Stomach (tissue), 9 donors: ENCODE measurements around the gene RXYLT1. TPM values are rescaled to one million over a fixed set of nuclear protein-coding genes. Genes with fewer than 3 reads are reported as not detected.
A peak's percentile ranks its signal among the peaks of the same experiment; 100 is the strongest.

ENCODE experiments used
- DNase-seq, 2 donors: peaks; one replicate each; pipeline versions ENCODE4 v3.0.0 to v3.0.0-alpha.2; 2013 to 2019
- H3K27ac ChIP-seq, 5 donors: fragments of 200-600 bp in 4 of 5; sonication (generic) in 4 of 5; one replicate each; pipeline ENCODE4 v1.5.1; 2013 to 2019; ENCODE audit warnings: mild to moderate bottlenecking in 1 of 5, moderate library complexity in 1 of 5
- H3K27me3 ChIP-seq, 3 donors: fragments of 200-600 bp; sonication (generic); one replicate each; pipeline ENCODE4 v1.5.1; 2017 to 2019; ENCODE audit warnings: mixed run types in 1 of 3
- H3K36me3 ChIP-seq, 4 donors: fragments of 200-600 bp; sonication (generic); 1 replicate in 3 of 4; 2 replicates in 1 of 4; pipeline ENCODE4 v1.5.1; 2016 to 2019
- H3K4me1 ChIP-seq, 4 donors: fragments of 200-600 bp; sonication (generic); one replicate each; pipeline ENCODE4 v1.5.1; 2016 to 2019
- H3K4me3 ChIP-seq, 4 donors: fragments of 200-600 bp; sonication (generic) in 3 of 4; one replicate each; pipeline ENCODE4 v1.5.1; 2016 to 2019; ENCODE audit warnings: mild to moderate bottlenecking in 1 of 4
- H3K9me3 ChIP-seq, 4 donors: fragments of 200-600 bp; sonication (generic); one replicate each; pipeline ENCODE4 v1.5.1; 2016 to 2019
- CTCF ChIP-seq, 7 experiments: fragments of 450-650 bp in 4 of 7; fragments of 200-600 bp in 3 of 7; sonication (generic) in 3 of 7; IDR thresholded peaks; one replicate each; pipeline ENCODE4 v1.5.1; 2016 to 2019; ENCODE audit warnings: antibody characterized with exemption in 7 of 7, control low read depth in 2 of 7, mild to moderate bottlenecking in 1 of 7
- EP300 ChIP-seq: sonication (generic); formaldehyde crosslinking; IDR thresholded peaks from one replicate; pipeline ENCODE4 v1.6.1; 2017; ENCODE audit warnings: antibody characterized with exemption
- POLR2A ChIP-seq, 4 donors: fragments of 450-650 bp; IDR thresholded peaks; one replicate each; pipeline ENCODE4 v1.6.1; 2016; ENCODE audit warnings: antibody characterized with exemption in 4 of 4, control low read depth in 2 of 4, mild to moderate bottlenecking in 1 of 4, moderate library complexity in 1 of 4
- POLR2AphosphoS5 ChIP-seq, 3 donors: sonication (generic); formaldehyde crosslinking; IDR thresholded peaks; one replicate each; pipeline ENCODE4 v1.6.1; 2016; ENCODE audit warnings: antibody characterized with exemption in 3 of 3
- WGBS, 5 donors: extraction: QIAGEN DNeasy Blood & Tissue Kit in 3 of 5; methylation state at CpG; one replicate each; pipeline versions ENCODE4 v1.1.5 to v1.1.7; 2013 to 2018; 5-methylcytosine and 5-hydroxymethylcytosine counted together
- intact Hi-C: fragments of 100-400 bp; cut with DNase I; formaldehyde crosslinking; loops from one replicate; pipeline ENCODE4 v1.15.1; 2023; ENCODE audit warnings: low total_unique reads
- polyA plus RNA-seq, 3 donors: library from polyadenylated mRNA; stranded (reverse); fragments of 200-250 nt; gene quantifications; one replicate each; pipeline ENCODE4 v1.2.3, GENCODE V29; 2013
- total RNA-seq, 5 donors: library from RNA; depleted of rRNA; stranded (reverse); fragments of >200 nt; gene quantifications; one replicate each; pipeline versions ENCODE4 v1.1.0 to v1.2.3, GENCODE V29; 2014 to 2016
- donor health status: healthy with polysubstance abuse.
- donor health status: Bipolar disorder and iron deficiency.
- donor health status: healthy.

The RXYLT1 gene
- total and polyA plus RNA-seq, 8 donors: 4.5 to 33.0 (median 11.2) TPM

GRCh38 chr12:63795944-63796343 lies 16.2 kb downstream of the RXYLT1 start:
- Histone ChIP-seq H3K9me3 (no peaks in the 10 kb centered on the region), H3K4me3 (no peak overlapping the region), H3K36me3 (peaks cover 0 to 11% (median 9%) of the 10 kb centered on the region in 4 donors), H3K4me1 (no peaks in the 10 kb centered on the region), H3K27ac (no peak overlapping the region), H3K27me3 (no peaks in the 10 kb centered on the region)
- intact Hi-C loops: no loop called here
- WGBS, 5 donors: 89 to 93% (median 91%) methylated on average over 6 of the region's 6 CpGs
- no peak for TF ChIP-seq CTCF (IDR thresholded peaks at IDR 0.05)
- TF ChIP-seq EP300: no peak
- TF ChIP-seq POLR2A (IDR thresholded peaks at IDR 0.05): no peak
- no peak for TF ChIP-seq POLR2AphosphoS5 (IDR thresholded peaks at IDR 0.05)
- no peak for DNase-seq

- H3K36me3 ChIP-seq: peaks cover 0 to 12% (median 7%) of the 10 kb centered on the region in 4 donors
- WGBS, 5 donors: 61 to 72% (median 68%) methylated on average over 6 of the region's 6 CpGs
- H3K27ac ChIP-seq: no peak overlapping the region
- peaks cover 0 to 10% (median 7%) of the 10 kb centered on the region in 4 donors for H3K4me1 ChIP-seq
- no peak for TF ChIP-seq POLR2A (IDR thresholded peaks at IDR 0.05)
- TF ChIP-seq EP300: no peak
- no peak for TF ChIP-seq POLR2AphosphoS5 (IDR thresholded peaks at IDR 0.05)
- peak in 5 of 7 experiments; percentile 15 to 50 (median 41) for TF ChIP-seq CTCF (IDR thresholded peaks at IDR 0.05)
- intact Hi-C loops: no loop called here
- peak in 1 of 2 donors; percentile 54 for DNase-seq
- no peak overlapping the region for H3K4me3 ChIP-seq
- H3K9me3 ChIP-seq: no peaks in the 10 kb centered on the region
- H3K27me3 ChIP-seq: no peaks in the 10 kb centered on the region
Measured at GRCh38 chr12:63802012-63802608, 22.4 kb downstream of the RXYLT1 start.

- Histone ChIP-seq H3K27me3 (no peaks in the 10 kb centered on the region), H3K9me3 (no peaks in the 10 kb centered on the region), H3K27ac (no peak overlapping the region), H3K36me3 (peaks cover 6 to 37% (median 25%) of the 10 kb centered on the region in 4 donors), H3K4me1 (peaks cover 0 to 10% (median 7%) of the 10 kb centered on the region in 4 donors), H3K4me3 (no peak overlapping the region)
- intact Hi-C loops: no loop called here
- TF ChIP-seq EP300: no peak
- TF ChIP-seq POLR2A (IDR thresholded peaks at IDR 0.05): no peak
- no peak for TF ChIP-seq POLR2AphosphoS5 (IDR thresholded peaks at IDR 0.05)
- TF ChIP-seq CTCF (IDR thresholded peaks at IDR 0.05): no peak
- no peak for DNase-seq
- WGBS, 5 donors: 82 to 92% (median 88%) methylated on average over 2 of the region's 2 CpGs
Measured at GRCh38 chr12:63804746-63805145, 25.0 kb downstream of the RXYLT1 start.

GRCh38 chr12:63805704-63806672 lies 26.3 kb downstream of the RXYLT1 start:
- WGBS, 5 donors: 46 to 63% (median 53%) methylated on average over 3 of the region's 3 CpGs
- Histone ChIP-seq H3K9me3 (no peaks in the 10 kb centered on the region), H3K27ac (no peak overlapping the region), H3K27me3 (no peaks in the 10 kb centered on the region), H3K4me3 (no peak overlapping the region), H3K4me1 (peaks cover 0 to 10% (median 7%) of the 10 kb centered on the region in 4 donors), H3K36me3 (peaks cover 6 to 37% (median 25%) of the 10 kb centered on the region in 4 donors)
- intact Hi-C loops: no loop called here
- peak in 1 of 2 donors; percentile 76 for DNase-seq
- TF ChIP-seq CTCF (IDR thresholded peaks at IDR 0.05): no peak
- peak in 1 of 3 donors; percentile 33 for TF ChIP-seq POLR2AphosphoS5 (IDR thresholded peaks at IDR 0.05)
- no peak for TF ChIP-seq EP300
- no peak for TF ChIP-seq POLR2A (IDR thresholded peaks at IDR 0.05)
